ENCODE results near the gene MCF2L.

MCF2L gene

GRCh38 chr13:113031465-113031864, 62.5 kb downstream of the MCF2L start:
- no peak for TF ChIP-seq CTCF (IDR thresholded peaks at IDR 0.05; ENCODE audit: low read depth, low read length)
- H3K4me3 ChIP-seq (ENCODE audit: low read depth, low read length): no peak overlapping the region

GRCh38 chr13:113032291-113032690, 63.3 kb downstream of the MCF2L start:
- no peak overlapping the region for H3K4me3 ChIP-seq (ENCODE audit: low read depth, low read length)
- no peak for TF ChIP-seq CTCF (IDR thresholded peaks at IDR 0.05; ENCODE audit: low read depth, low read length)

- TF ChIP-seq CTCF (IDR thresholded peaks at IDR 0.05; ENCODE audit: low read depth, low read length): no peak
- no peak overlapping the region for H3K4me3 ChIP-seq (ENCODE audit: low read depth, low read length)
Measured at GRCh38 chr13:113033054-113033850, 64.2 kb downstream of the MCF2L start.

- TF ChIP-seq CTCF (IDR thresholded peaks at IDR 0.05; ENCODE audit: low read depth, low read length): peak; percentile 72
- H3K4me3 ChIP-seq (ENCODE audit: low read depth, low read length): no peak overlapping the region
Measured at GRCh38 chr13:113034451-113035212, 65.6 kb downstream of the MCF2L start.

GRCh38 chr13:113035213-113035800, 66.3 kb downstream of the MCF2L start:
- TF ChIP-seq CTCF (IDR thresholded peaks at IDR 0.05; ENCODE audit: low read depth, low read length): no peak
- H3K4me3 ChIP-seq (ENCODE audit: low read depth, low read length): no peak overlapping the region

GRCh38 chr13:113036401-113036800, 67.4 kb downstream of the MCF2L start:
- no peak overlapping the region for H3K4me3 ChIP-seq (ENCODE audit: low read depth, low read length)
- no peak for TF ChIP-seq CTCF (IDR thresholded peaks at IDR 0.05; ENCODE audit: low read depth, low read length)

- no peak for TF ChIP-seq CTCF (IDR thresholded peaks at IDR 0.05; ENCODE audit: low read depth, low read length)
- no peak overlapping the region for H3K4me3 ChIP-seq (ENCODE audit: low read depth, low read length)
Measured at GRCh38 chr13:113040031-113040430, 71.0 kb downstream of the MCF2L start.
